Ovary (tissue), 9 donors: ENCODE results near the gene MAPKAP1. TPM values are rescaled to one million over a fixed set of nuclear protein-coding genes. Genes with fewer than 3 reads are reported as not detected.

Source experiments
- DNase-seq, 5 donors: peaks; one replicate each; pipeline ENCODE4 v3.0.0-alpha.2; 2019 to 2020
- H3K27ac ChIP-seq, 2 donors: fragments of 200-600 bp; one replicate each; pipeline versions ENCODE4 v1.5.1 to v1.8.0; 2019 to 2022
- H3K27me3 ChIP-seq: fragments of 200-600 bp; one replicate; pipeline ENCODE4 v1.8.0; 2022
- H3K36me3 ChIP-seq: fragments of 200-600 bp; sonication (generic); one replicate; pipeline ENCODE4 v1.5.1; 2019
- H3K4me1 ChIP-seq: one replicate; pipeline ENCODE4 v1.8.1; 2013; ENCODE audit warnings: mild to moderate bottlenecking, moderate library complexity; ENCODE audit not compliant: insufficient read depth
- H3K4me3 ChIP-seq: fragments of 200-600 bp; sonication (generic); one replicate; pipeline ENCODE4 v1.5.1; 2017
- H3K9me3 ChIP-seq, 2 donors: fragments of 200-600 bp in 1 of 2; sonication (generic) in 1 of 2; one replicate each; pipeline versions ENCODE4 v1.5.1 to v1.8.1; 2013 to 2019; ENCODE audit warnings: mild to moderate bottlenecking in 1 of 2, moderate library complexity in 1 of 2
- EP300 ChIP-seq: sonication (generic); formaldehyde crosslinking; IDR thresholded peaks from one replicate; pipeline ENCODE4 v1.6.1; 2017; ENCODE audit warnings: antibody characterized with exemption
- POLR2A ChIP-seq: fragments of 450-650 bp; IDR thresholded peaks from one replicate; pipeline ENCODE4 v1.6.1; 2017; ENCODE audit warnings: antibody characterized with exemption, mild to moderate bottlenecking, moderate library complexity
- WGBS, 3 donors: extraction: QIAGEN DNeasy Blood & Tissue Kit in 1 of 3; methylation state at CpG; one replicate each; pipeline versions ENCODE4 v1.1.5 to v1.1.7; 2013 to 2017; 5-methylcytosine and 5-hydroxymethylcytosine counted together
- intact Hi-C, 4 donors: fragments of 100-400 bp; cut with DNase I; formaldehyde crosslinking; loops; one replicate each; pipeline versions ENCODE4 v1.11.0 to v1.15.1; 2022 to 2023
- polyA plus RNA-seq, 2 donors: library from polyadenylated mRNA; stranded (reverse); fragments of 200-250 nt in 1 of 2; fragments of 350-450 nt in 1 of 2; fragmentation: Illumina TruSeq in 1 of 2; extraction: RNeasy Lipid Tissue Mini Kit (QIAGEN cat#74804) in 1 of 2; gene quantifications; one replicate each; pipeline ENCODE4 v1.2.3, GENCODE V29; 2013 to 2014
- total RNA-seq, 7 donors: library from RNA; depleted of rRNA in 2 of 7; stranded (reverse); fragments of >200 nt in 2 of 7; fragmentation: NEBNext Ultra II Directional in 3 of 7; extraction: Animal tissue kit (Norgen Biotek cat#: 25700) in 3 of 7; gene quantifications; one replicate each; pipeline versions ENCODE4 v1.1.0 to v1.2.4, GENCODE V29; 2016 to 2023
- TF ChIP-seq, protein P1 (sequence below), 3 donors: fragments of 450-650 bp in 2 of 3; fragments of 200-600 bp in 1 of 3; IDR thresholded peaks; one replicate each; pipeline versions ENCODE4 v1.5.1 to v1.8.0; 2016 to 2022; ENCODE audit warnings: antibody characterized with exemption in 3 of 3, mild to moderate bottlenecking in 1 of 3
- donor health status: DM: no; HTN: no; CAD: no; lungs with moderate emphysema.
- donor health status: DM: no; HTN: no; CAD: no.
- donor health status: Bipolar disorder and iron deficiency.
- donor health status: DM: yes; HTN: yes; CAD: no.
- donor health status: DM: no; HTN: no; CAD: no.
- donor health status: DM: yes; HTN: yes; CAD: no.

MAPKAP1 gene
- total and polyA plus RNA-seq, 9 donors, result 43.3 to 86.5 (median 50.2) TPM

- intact Hi-C loops, result no loop called here
- Histone ChIP-seq H3K27ac (no peak overlapping the region), H3K4me3 (no peak overlapping the region), H3K36me3 (no peaks in the 10 kb centered on the region), H3K27me3 (no peaks in the 10 kb centered on the region), H3K4me1 (peaks cover 2% of the 10 kb centered on the region), H3K9me3 (no peaks in the 10 kb centered on the region)
- no peak for DNase-seq
- TF ChIP-seq POLR2A, result no peak
- WGBS, 3 donors, result 80 to 87% (median 85%) methylated on average over 4 of the region's 4 CpGs
Observed at GRCh38 chr9:125589287-125589686, 117.7 kb downstream of the MAPKAP1 start.

DNA sequence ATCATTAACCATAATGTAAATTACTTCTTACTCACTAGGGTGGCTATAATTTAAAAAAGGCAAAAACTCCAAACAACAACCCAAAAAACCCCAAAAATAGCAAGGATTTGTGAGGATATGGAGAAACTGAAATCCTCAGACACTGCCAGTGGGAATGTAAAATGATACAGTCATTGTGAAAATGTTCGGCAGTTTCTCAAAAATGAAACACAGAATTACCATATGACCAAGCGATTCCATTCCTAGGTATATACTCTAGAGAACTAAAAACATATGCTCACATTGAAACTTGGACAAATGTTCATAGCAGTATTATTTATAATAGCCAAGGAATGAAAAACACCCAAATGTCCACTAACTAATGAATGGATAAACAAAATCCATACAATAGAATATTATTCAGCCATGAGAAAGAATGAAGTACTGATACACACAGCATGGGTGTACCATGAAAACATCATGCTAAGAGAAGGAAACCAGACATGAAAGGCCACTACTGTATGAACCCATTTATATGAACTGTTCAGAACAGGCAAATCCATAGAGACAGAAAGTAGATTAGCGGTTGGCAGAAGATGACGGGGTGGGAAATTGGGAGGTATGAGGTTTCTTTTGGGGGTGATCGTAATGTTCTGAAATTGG is 119.1 kb downstream of the MAPKAP1 start:
- Histone ChIP-seq H3K27ac (no peak overlapping the region), H3K27me3 (no peaks in the 10 kb centered on the region), H3K36me3 (no peaks in the 10 kb centered on the region), H3K9me3 (no peaks in the 10 kb centered on the region), H3K4me3 (no peak overlapping the region), H3K4me1 (peaks cover 2% of the 10 kb centered on the region)
- 96 to 97% (median 97%) methylated on average over 5 of the region's 5 CpGs for WGBS, 3 donors
- intact Hi-C loops, result no loop called here
- DNase-seq, result no peak
- TF ChIP-seq, protein P1, sequence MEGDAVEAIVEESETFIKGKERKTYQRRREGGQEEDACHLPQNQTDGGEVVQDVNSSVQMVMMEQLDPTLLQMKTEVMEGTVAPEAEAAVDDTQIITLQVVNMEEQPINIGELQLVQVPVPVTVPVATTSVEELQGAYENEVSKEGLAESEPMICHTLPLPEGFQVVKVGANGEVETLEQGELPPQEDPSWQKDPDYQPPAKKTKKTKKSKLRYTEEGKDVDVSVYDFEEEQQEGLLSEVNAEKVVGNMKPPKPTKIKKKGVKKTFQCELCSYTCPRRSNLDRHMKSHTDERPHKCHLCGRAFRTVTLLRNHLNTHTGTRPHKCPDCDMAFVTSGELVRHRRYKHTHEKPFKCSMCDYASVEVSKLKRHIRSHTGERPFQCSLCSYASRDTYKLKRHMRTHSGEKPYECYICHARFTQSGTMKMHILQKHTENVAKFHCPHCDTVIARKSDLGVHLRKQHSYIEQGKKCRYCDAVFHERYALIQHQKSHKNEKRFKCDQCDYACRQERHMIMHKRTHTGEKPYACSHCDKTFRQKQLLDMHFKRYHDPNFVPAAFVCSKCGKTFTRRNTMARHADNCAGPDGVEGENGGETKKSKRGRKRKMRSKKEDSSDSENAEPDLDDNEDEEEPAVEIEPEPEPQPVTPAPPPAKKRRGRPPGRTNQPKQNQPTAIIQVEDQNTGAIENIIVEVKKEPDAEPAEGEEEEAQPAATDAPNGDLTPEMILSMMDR (IDR thresholded peaks at IDR 0.05), result no peak
- TF ChIP-seq EP300 (no peak), POLR2A (no peak)

DNA sequence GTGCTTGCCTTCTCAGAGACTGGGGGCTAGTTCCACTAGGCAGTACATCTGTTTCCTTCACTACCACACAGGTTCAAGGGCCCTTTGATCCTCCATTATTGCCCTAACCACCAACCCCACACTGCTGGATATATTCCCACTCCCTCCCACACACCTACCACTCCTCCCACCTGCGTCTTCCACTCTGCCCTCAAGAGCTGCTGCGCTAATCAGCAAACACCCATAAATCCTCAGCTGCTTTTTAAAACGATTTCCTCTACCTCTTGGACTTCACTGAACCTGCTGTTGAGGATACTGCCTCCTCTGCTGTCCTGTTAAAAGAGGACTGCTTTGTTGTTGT is 120.9 kb downstream of the MAPKAP1 start:
- TF ChIP-seq, protein P1 (IDR thresholded peaks at IDR 0.05), result no peak
- TF ChIP-seq EP300 (no peak), POLR2A (no peak)
- Histone ChIP-seq H3K4me3 (no peak overlapping the region), H3K27ac (no peak overlapping the region), H3K9me3 (no peaks in the 10 kb centered on the region), H3K27me3 (no peaks in the 10 kb centered on the region), H3K36me3 (no peaks in the 10 kb centered on the region), H3K4me1 (peaks cover 2% of the 10 kb centered on the region)
- 57 to 59% (median 58%) methylated on average over 3 of the region's 3 CpGs for WGBS, 3 donors
- intact Hi-C loops, result no loop called here
- DNase-seq, result no peak

GRCh38 chr9:125585503-125586171 is 121.4 kb downstream of the MAPKAP1 start:
- H3K9me3 ChIP-seq, result no peaks in the 10 kb centered on the region
- H3K27me3 ChIP-seq, result no peaks in the 10 kb centered on the region
- intact Hi-C loops, result no loop called here
- DNase-seq, result no peak
- WGBS, 3 donors, result 91 to 97% (median 92%) methylated on average over 11 of the region's 11 CpGs
- H3K36me3 ChIP-seq, result no peaks in the 10 kb centered on the region
- H3K4me1 ChIP-seq, result no peaks in the 10 kb centered on the region
- TF ChIP-seq, protein P1 (IDR thresholded peaks at IDR 0.05), result no peak
- no peak for TF ChIP-seq POLR2A
- no peak for TF ChIP-seq EP300
- no peak overlapping the region for H3K27ac ChIP-seq
- H3K4me3 ChIP-seq, result no peak overlapping the region

DNA sequence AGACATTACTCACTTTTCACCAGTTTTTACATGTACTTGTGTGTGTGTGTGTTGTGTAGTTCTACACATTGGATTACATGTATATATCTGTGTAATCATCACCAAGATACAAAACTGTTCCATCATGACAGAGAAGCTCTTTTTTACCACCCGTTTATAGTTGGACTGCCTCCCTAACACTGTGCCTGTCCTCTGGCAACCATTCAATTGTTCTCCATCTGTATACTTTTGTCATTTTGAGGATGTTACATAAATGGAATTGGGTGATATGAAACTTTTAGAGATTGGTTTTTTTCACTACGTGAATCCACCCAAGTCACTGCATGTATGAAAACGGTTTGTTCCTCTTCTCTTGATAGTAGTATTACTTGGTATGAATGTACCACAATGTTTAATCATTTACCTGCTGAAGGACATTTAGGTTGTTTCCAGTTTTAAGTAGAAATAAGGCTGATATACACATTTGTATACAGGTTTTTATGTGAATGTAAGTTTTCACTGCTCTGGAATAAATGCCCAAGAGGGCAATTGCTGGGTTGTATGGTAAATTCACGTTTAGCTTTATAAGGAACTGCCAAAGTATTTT is 126.2 kb downstream of the MAPKAP1 start:
- intact Hi-C loops, result no loop called here
- 92 to 96% (median 93%) methylated on average over 4 of the region's 4 CpGs for WGBS, 3 donors
- Histone ChIP-seq H3K27ac (no peak overlapping the region), H3K9me3 (no peaks in the 10 kb centered on the region), H3K36me3 (no peaks in the 10 kb centered on the region), H3K27me3 (no peaks in the 10 kb centered on the region), H3K4me1 (no peaks in the 10 kb centered on the region), H3K4me3 (no peak overlapping the region)
- no peak for DNase-seq
- TF ChIP-seq, protein P1 (IDR thresholded peaks at IDR 0.05), result no peak
- TF ChIP-seq POLR2A (no peak), EP300 (no peak)
